Bronchial epithelial cell (primary cell): ENCODE data around the gene ZNF445. TPM values are rescaled to one million over a fixed set of nuclear protein-coding genes. Genes with fewer than 3 reads are reported as not detected.
A peak's percentile ranks its signal among the peaks of the same experiment; 100 is the strongest.

Experiments used
- DNase-seq: peaks from one replicate; pipeline ENCODE4 v3.0.0-alpha.2; 2010; ENCODE audit warnings: low read depth
- FAIRE-seq: peaks from 2 replicates; lab custom pipeline; 2011; peaks lifted over from hg19 to GRCh38; lab: Jason Lieb, UNC
- H3K27me3 ChIP-seq: 2 replicates; pipeline ENCODE4 v1.5.1; 2011; ENCODE audit warnings: low read length; ENCODE audit not compliant: control insufficient read depth, insufficient read depth
- H3K36me3 ChIP-seq: 2 replicates; pipeline ENCODE4 v1.5.1; 2011; ENCODE audit warnings: low read length; ENCODE audit not compliant: control insufficient read depth, insufficient read depth
- H3K4me3 ChIP-seq: 2 replicates; pipeline ENCODE4 v1.5.1; 2011; ENCODE audit warnings: mild to moderate bottlenecking, low read depth, low read length, control low read depth
- total RNA-seq: library from RNA; depleted of rRNA; stranded (reverse); fragments of >200 nt; gene quantifications from 2 replicates; pipeline ENCODE4 v1.2.1, GENCODE V29; 2014
- TF ChIP-seq, protein P1 (sequence below): IDR thresholded peaks from 2 replicates; pipeline ENCODE4 v1.5.1; 2011; ENCODE audit warnings: mild to moderate bottlenecking, moderate library complexity, low read length, control low read depth, inconsistent platforms; ENCODE audit not compliant: insufficient read depth, severe bottlenecking

Gene ZNF445
- 4.2 and 5.8 TPM in 2 replicates for total RNA-seq

DNA sequence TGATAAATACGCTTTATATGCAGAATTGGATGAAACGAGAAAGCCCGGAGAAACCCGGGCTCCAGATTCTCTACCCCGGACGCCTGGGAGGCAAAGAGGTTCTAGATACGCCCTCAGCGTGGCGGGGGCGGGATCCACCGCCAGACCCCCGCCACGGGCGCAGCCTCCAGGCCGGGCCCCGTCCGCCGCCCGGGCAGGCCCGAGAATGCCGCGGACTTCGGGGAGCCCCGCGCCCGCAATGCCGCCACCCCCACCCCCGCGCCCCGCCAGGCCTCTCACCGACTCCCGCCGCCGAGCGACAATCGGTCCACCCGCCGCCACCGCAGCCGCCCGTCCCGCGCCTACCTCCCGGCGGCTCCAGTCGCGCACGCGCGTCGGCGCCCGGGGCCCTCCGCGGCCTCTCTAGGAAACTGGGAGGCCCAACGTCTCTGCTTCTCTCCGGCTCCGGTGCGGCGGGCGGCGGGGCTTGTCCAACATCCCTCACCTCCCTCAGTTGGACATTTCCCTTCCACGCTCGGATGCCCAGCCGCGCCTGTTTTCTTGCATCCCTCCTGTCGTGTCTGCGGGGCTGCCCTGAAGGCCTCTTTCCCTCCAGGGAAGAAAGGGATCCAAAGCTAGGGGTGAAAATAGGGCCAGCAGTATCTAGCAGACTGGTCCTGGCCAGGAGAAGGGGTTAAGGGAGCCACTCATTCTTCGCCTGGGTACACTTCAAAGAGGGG is at the start of gene ZNF445:
TSS of gene ZNF445 (minus strand) at position 359 of the 719 bp plus-strand sequence. CDS start 22,121 bp downstream, outside the sequence.
- H3K36me3 ChIP-seq, result no peaks in the 10 kb centered on the region
- TF ChIP-seq, protein P1, sequence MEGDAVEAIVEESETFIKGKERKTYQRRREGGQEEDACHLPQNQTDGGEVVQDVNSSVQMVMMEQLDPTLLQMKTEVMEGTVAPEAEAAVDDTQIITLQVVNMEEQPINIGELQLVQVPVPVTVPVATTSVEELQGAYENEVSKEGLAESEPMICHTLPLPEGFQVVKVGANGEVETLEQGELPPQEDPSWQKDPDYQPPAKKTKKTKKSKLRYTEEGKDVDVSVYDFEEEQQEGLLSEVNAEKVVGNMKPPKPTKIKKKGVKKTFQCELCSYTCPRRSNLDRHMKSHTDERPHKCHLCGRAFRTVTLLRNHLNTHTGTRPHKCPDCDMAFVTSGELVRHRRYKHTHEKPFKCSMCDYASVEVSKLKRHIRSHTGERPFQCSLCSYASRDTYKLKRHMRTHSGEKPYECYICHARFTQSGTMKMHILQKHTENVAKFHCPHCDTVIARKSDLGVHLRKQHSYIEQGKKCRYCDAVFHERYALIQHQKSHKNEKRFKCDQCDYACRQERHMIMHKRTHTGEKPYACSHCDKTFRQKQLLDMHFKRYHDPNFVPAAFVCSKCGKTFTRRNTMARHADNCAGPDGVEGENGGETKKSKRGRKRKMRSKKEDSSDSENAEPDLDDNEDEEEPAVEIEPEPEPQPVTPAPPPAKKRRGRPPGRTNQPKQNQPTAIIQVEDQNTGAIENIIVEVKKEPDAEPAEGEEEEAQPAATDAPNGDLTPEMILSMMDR, result no peak
- DNase-seq (peak; percentile 43), FAIRE-seq (no peak)
- peak within 1 kb of the TSS; percentile 54 for H3K4me3 ChIP-seq
- H3K27me3 ChIP-seq, result no peaks in the 10 kb centered on the region

- H3K27me3 ChIP-seq, result no peaks in the 10 kb centered on the region
- H3K36me3 ChIP-seq, result no peaks in the 10 kb centered on the region
- no peak for DNase-seq
- no peak overlapping the region for H3K4me3 ChIP-seq
- FAIRE-seq, result no peak
- TF ChIP-seq, protein P1, result no peak
Observed at GRCh38 chr3:44525060-44525459, 47.6 kb upstream of the ZNF445 start.

GRCh38 chr3:44522494-44522933 is 45.0 kb upstream of the ZNF445 start:
- H3K4me3 ChIP-seq, result no peak overlapping the region
- no peak for DNase-seq
- TF ChIP-seq, protein P1, result no peak
- H3K27me3 ChIP-seq, result no peaks in the 10 kb centered on the region
- no peaks in the 10 kb centered on the region for H3K36me3 ChIP-seq
- no peak for FAIRE-seq

DNA sequence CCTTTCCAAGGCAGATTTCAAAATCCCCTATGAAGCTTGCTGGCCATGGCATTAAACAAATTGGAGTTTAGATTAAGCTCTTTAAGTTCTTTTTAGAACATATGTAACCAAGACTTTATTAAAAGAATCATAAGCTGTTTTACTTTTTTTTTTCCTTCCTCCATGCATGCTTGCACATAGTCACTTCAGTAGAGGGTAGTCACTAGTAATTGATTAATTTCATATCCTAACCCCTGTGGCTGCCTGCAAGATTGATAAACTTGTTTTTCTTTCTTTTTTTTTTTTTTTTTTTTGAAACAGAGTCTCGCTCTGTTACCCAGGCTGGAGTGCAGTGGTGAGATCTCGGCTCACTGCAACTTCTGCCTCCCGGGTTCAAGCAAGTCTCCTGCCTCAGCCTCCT is 44.3 kb upstream of the ZNF445 start:
- no peak for DNase-seq
- Histone ChIP-seq H3K4me3 (no peak overlapping the region), H3K27me3 (no peaks in the 10 kb centered on the region), H3K36me3 (no peaks in the 10 kb centered on the region)
- TF ChIP-seq, protein P1, result no peak
- FAIRE-seq, result no peak

DNA sequence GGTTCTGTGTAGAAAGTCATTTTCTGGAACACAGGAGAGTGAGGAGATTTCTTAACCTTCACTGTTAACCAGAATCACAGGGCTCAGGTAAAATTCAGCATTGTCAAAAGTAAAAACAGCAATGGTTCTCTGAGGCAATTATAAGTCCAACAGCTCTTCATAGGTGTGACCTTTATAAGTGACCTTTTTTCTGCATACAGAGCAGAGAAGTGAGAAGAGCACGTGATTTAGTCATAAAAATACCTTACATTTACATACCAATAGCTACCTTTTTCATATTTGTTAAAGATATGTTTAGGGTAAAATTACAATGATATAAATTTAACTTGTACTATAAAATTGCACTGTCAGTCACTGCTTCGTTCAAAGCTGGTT is 41.3 kb upstream of the ZNF445 start:
- DNase-seq (no peak), FAIRE-seq (no peak)
- Histone ChIP-seq H3K27me3 (no peaks in the 10 kb centered on the region), H3K36me3 (no peaks in the 10 kb centered on the region), H3K4me3 (no peak overlapping the region)
- TF ChIP-seq, protein P1, result no peak
